Astrocyte (in vitro differentiated cells and primary cell): ENCODE data around the gene NR2F1.

ENCODE experiments used
- EZH2 ChIP-seq: IDR thresholded peaks from 2 replicates; pipeline ENCODE4 v1.6.1; 2012; ENCODE audit warnings: mild to moderate bottlenecking, low read length, inconsistent platforms; ENCODE audit not compliant: insufficient read depth
- TF ChIP-seq, protein P1 (sequence below): IDR thresholded peaks from 2 replicates; pipeline ENCODE4 v1.5.1; 2011; ENCODE audit warnings: low read depth, mild to moderate bottlenecking, inconsistent platforms, low read length, moderate library complexity; ENCODE audit not compliant: insufficient read depth

DNA sequence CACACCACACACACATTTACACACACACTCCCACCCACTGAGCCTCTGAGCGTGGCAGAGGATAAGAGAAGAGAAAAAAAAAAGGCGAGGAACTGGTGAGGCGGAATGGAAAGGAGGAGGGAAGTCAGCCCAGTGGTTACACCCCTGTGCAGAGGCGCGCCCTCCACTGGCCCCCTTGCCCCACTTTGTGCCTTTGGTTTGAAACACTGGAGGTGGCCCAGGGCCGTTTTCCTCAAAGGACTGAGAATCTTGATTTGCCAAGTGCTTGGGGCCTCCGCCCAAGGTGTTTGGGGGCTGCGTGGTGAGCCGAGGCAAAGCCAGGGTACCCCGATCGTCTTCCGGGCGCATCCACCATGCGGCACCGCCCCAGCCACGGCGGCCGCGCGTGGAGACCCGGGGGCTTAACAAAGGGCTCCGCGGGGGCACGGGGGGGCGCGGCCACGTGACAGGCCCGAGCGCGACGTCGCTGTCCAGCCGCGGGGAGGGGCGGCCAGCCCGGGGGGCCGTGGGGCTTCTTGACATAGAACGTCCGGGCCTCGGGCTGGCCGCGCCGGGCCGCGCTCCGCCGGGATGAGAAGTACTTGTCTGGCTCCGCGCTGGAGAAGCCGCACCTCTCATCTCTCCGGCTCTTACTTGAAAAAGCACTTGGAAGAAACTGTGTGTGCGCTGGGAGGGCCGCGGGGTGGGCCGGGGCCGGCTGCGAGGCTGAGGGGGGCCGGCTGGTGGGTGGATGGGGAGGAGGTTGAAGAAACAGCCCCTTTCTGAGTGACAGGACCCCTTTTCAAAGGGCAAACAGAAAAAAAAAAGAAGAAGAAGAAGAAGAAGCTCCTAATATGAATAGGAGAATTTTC is 21.0 kb downstream of the NR2F1 start:
- TF ChIP-seq, protein P1, sequence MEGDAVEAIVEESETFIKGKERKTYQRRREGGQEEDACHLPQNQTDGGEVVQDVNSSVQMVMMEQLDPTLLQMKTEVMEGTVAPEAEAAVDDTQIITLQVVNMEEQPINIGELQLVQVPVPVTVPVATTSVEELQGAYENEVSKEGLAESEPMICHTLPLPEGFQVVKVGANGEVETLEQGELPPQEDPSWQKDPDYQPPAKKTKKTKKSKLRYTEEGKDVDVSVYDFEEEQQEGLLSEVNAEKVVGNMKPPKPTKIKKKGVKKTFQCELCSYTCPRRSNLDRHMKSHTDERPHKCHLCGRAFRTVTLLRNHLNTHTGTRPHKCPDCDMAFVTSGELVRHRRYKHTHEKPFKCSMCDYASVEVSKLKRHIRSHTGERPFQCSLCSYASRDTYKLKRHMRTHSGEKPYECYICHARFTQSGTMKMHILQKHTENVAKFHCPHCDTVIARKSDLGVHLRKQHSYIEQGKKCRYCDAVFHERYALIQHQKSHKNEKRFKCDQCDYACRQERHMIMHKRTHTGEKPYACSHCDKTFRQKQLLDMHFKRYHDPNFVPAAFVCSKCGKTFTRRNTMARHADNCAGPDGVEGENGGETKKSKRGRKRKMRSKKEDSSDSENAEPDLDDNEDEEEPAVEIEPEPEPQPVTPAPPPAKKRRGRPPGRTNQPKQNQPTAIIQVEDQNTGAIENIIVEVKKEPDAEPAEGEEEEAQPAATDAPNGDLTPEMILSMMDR = no peak
- TF ChIP-seq EZH2 = no peak
